Liver (tissue), 3 donors: ENCODE data around the gene ZNF622.

Source experiments
- CTCF ChIP-seq: fragments of 150-350 bp; IDR thresholded peaks from 2 replicates; pipeline ENCODE4 v1.5.1; 2017; ENCODE audit warnings: improper control_type of control experiment, low read depth, low read length; ENCODE audit not compliant: missing input control
- FOXA1 ChIP-seq: IDR thresholded peaks from 2 replicates; pipeline ENCODE4 v1.6.1; 2016; ENCODE audit warnings: antibody characterized with exemption
- FOXA2 ChIP-seq: IDR thresholded peaks from 2 replicates; pipeline ENCODE4 v1.6.1; 2016; ENCODE audit warnings: antibody characterized with exemption
- RAD21 ChIP-seq, 2 donors: IDR thresholded peaks; 2 replicates each; pipeline ENCODE4 v1.6.1; 2016; ENCODE audit warnings: antibody characterized with exemption in 2 of 2, mild to moderate bottlenecking in 2 of 2
- REST ChIP-seq: IDR thresholded peaks from 2 replicates; pipeline ENCODE4 v1.6.1; 2016; ENCODE audit warnings: antibody characterized with exemption, mild to moderate bottlenecking
- SP1 ChIP-seq: IDR thresholded peaks from 2 replicates; pipeline ENCODE4 v1.6.1; 2018; ENCODE audit warnings: antibody characterized with exemption, mild to moderate bottlenecking
- ZBTB33 ChIP-seq: IDR thresholded peaks from 2 replicates; pipeline ENCODE4 v1.6.1; 2016; ENCODE audit warnings: antibody characterized with exemption
- donor health status: healthy.
- donor health status: healthy.

- TF ChIP-seq CTCF (no peak), SP1 (no peak), FOXA2 (no peak), ZBTB33 (no peak), RAD21 (IDR thresholded peaks at IDR 0.05) (no peak), FOXA1 (no peak), REST (no peak)
These were observed 59.0 kb downstream of the ZNF622 start for GRCh38 chr5:16406630-16407029.
